OCI-LY1 (cell line): ENCODE results near the gene ARHGEF33.

Source experiments
- H2AFZ ChIP-seq: fragments of 200-600 bp; sonication (generic), shearing (Covaris generic); 2 replicates; pipeline ENCODE4 v1.6.0; 2014; ENCODE audit warnings: antibody characterized with exemption, mild to moderate bottlenecking, low read length
- H3F3A ChIP-seq: fragments of 200-600 bp; sonication (generic), shearing (Covaris generic); 2 replicates; pipeline ENCODE4 v1.6.0; 2014; ENCODE audit warnings: mild to moderate bottlenecking, antibody characterized with exemption, low read length, moderate library complexity; ENCODE audit not compliant: insufficient read depth
- H3K27ac ChIP-seq: fragments of 200-600 bp; sonication (generic); 2 replicates; pipeline ENCODE4 v1.5.1; 2014; ENCODE audit warnings: low read length, mixed run types, mild to moderate bottlenecking, low read depth; ENCODE audit not compliant: poor library complexity, severe bottlenecking
- H3K27me3 ChIP-seq: fragments of 200-600 bp; sonication (generic); 2 replicates; pipeline ENCODE4 v1.6.0; 2014; ENCODE audit warnings: antibody characterized with exemption, mild to moderate bottlenecking, low read length, moderate library complexity; ENCODE audit not compliant: insufficient read depth
- H3K36me3 ChIP-seq: fragments of 200-600 bp; sonication (generic); 2 replicates; pipeline ENCODE4 v1.6.1; 2014; ENCODE audit warnings: mild to moderate bottlenecking, antibody characterized with exemption, low read length, moderate library complexity, mixed read lengths; ENCODE audit not compliant: insufficient read depth
- H3K4me1 ChIP-seq: fragments of 200-600 bp; sonication (generic); 2 replicates; pipeline ENCODE4 v1.5.1; 2014; ENCODE audit warnings: mild to moderate bottlenecking, low read length, moderate library complexity; ENCODE audit not compliant: insufficient read depth, severe bottlenecking
- H3K4me2 ChIP-seq: fragments of 200-600 bp; sonication (generic), shearing (Covaris generic); 2 replicates; pipeline ENCODE4 v1.6.1; 2014; ENCODE audit warnings: low read length
- H3K4me3 ChIP-seq: fragments of 200-600 bp; sonication (generic); 2 replicates; pipeline ENCODE4 v1.5.1; 2014; ENCODE audit warnings: low read length, low read depth, mild to moderate bottlenecking, mixed read lengths; ENCODE audit not compliant: poor library complexity, severe bottlenecking
- H3K79me2 ChIP-seq: fragments of 200-600 bp; shearing (Covaris generic); 2 replicates; pipeline ENCODE4 v1.6.1; 2016; ENCODE audit warnings: mixed run types, low read length, mixed read lengths; ENCODE audit not compliant: insufficient read depth
- H3K9ac ChIP-seq: fragments of 200-600 bp; sonication (generic), shearing (Covaris generic); 2 replicates; pipeline ENCODE4 v1.6.1; 2014; ENCODE audit warnings: mild to moderate bottlenecking, low read length, mixed read lengths
- H3K9me2 ChIP-seq: fragments of 200-600 bp; sonication (generic), shearing (Covaris generic); 2 replicates; pipeline ENCODE4 v1.6.1; 2014; ENCODE audit warnings: low read depth, mild to moderate bottlenecking, low read length, mixed read lengths
- H3K9me3 ChIP-seq: fragments of 200-600 bp; shearing (Covaris generic); 2 replicates; pipeline ENCODE4 v1.6.1; 2014; ENCODE audit warnings: low read length, mixed read lengths
- H4K20me1 ChIP-seq: fragments of 200-600 bp; sonication (generic), shearing (Covaris generic); 2 replicates; pipeline ENCODE4 v1.6.0; 2016; ENCODE audit warnings: mild to moderate bottlenecking, low read length; ENCODE audit not compliant: insufficient read depth
- EZH2 ChIP-seq: fragments of 200-600 bp; sonication (generic), shearing (Covaris generic); IDR thresholded peaks from 2 replicates; pipeline ENCODE4 v1.8.0; 2017; ENCODE audit warnings: borderline replicate concordance, mixed run types, mild to moderate bottlenecking, antibody characterized with exemption, low read length, moderate library complexity, mixed read lengths
- TF ChIP-seq, protein P1 (sequence below): fragments of 200-600 bp; sonication (generic), shearing (Covaris generic); IDR thresholded peaks from 2 replicates; pipeline ENCODE4 v1.5.1; 2017; ENCODE audit warnings: mild to moderate bottlenecking, antibody characterized with exemption, low read length, moderate library complexity, mixed read lengths

The ARHGEF33 gene

DNA sequence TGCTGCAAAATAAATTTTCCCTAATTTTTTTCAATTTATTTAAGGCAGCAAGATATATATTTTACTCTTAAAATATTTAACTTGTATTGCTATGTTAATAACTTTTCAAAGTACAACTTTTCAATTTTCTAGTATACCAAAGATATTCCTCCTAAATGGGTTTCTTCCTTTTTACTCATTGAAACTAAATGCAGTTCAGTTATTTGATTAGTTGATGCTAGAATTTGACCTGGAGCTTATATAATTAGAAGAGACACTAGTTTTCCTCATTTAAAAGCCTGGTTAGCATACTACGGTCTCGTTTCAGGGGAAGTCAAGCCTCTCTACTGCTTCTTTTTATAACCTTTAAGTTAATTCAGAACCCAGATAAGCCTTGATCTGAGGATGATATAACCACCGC, at the start of gene ARHGEF33:
ARHGEF33 (plus strand) TSS at position 301 of the 400 bp plus-strand sequence. CDS start 29,573 bp downstream, outside the sequence.
- no peak within 1 kb of the TSS for H2AFZ ChIP-seq
- H3K36me3 ChIP-seq = no peaks in the 10 kb centered on the region
- H3K9ac ChIP-seq = no peak within 1 kb of the TSS
- no peaks in the 10 kb centered on the region for H3F3A ChIP-seq
- H3K4me2 ChIP-seq = no peak within 1 kb of the TSS
- no peak within 1 kb of the TSS for H3K4me3 ChIP-seq
- TF ChIP-seq EZH2 = no peak
- TF ChIP-seq, protein P1, sequence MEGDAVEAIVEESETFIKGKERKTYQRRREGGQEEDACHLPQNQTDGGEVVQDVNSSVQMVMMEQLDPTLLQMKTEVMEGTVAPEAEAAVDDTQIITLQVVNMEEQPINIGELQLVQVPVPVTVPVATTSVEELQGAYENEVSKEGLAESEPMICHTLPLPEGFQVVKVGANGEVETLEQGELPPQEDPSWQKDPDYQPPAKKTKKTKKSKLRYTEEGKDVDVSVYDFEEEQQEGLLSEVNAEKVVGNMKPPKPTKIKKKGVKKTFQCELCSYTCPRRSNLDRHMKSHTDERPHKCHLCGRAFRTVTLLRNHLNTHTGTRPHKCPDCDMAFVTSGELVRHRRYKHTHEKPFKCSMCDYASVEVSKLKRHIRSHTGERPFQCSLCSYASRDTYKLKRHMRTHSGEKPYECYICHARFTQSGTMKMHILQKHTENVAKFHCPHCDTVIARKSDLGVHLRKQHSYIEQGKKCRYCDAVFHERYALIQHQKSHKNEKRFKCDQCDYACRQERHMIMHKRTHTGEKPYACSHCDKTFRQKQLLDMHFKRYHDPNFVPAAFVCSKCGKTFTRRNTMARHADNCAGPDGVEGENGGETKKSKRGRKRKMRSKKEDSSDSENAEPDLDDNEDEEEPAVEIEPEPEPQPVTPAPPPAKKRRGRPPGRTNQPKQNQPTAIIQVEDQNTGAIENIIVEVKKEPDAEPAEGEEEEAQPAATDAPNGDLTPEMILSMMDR = no peak
- H3K9me3 ChIP-seq = no peaks in the 10 kb centered on the region
- no peaks in the 10 kb centered on the region for H3K4me1 ChIP-seq
- H3K79me2 ChIP-seq = no peaks in the 10 kb centered on the region
- no peaks in the 10 kb centered on the region for H3K27me3 ChIP-seq
- no peak within 1 kb of the TSS for H3K27ac ChIP-seq
- no peaks in the 10 kb centered on the region for H4K20me1 ChIP-seq
- H3K9me2 ChIP-seq = peaks cover 4% of the 10 kb centered on the region; the same call in 1 of the 2 replicates

DNA sequence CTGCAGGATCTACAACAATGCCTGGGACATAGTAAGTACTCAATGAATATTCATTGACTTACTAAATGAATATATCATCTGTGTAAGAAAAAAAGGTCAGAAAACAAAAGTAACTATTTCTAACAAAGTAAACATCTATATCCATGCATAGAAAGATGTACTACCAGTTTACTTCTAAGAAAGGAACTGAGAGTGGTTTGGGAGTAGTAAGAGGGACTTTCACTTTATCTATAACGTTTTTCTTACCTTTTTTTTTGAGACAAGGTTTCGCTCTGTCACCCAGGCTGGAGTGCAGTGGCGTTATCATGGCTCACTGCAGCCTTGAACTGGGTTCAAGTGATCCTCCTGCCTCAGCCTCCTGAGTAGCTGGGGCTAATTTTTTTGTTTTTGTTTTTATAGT, 39.6 kb upstream of the ARHGEF33 start:
- no peak overlapping the region for H3K27ac ChIP-seq
- no peak overlapping the region for H3K9ac ChIP-seq
- H3K4me1 ChIP-seq = no peaks in the 10 kb centered on the region
- no peaks in the 10 kb centered on the region for H3K79me2 ChIP-seq
- H4K20me1 ChIP-seq = no peaks in the 10 kb centered on the region
- no peaks in the 10 kb centered on the region for H3K9me2 ChIP-seq
- H3F3A ChIP-seq = no peaks in the 10 kb centered on the region; the same call in 1 of the 2 replicates
- H3K36me3 ChIP-seq = peaks cover 19% of the 10 kb centered on the region; the same call in 1 of the 2 replicates
- H3K27me3 ChIP-seq = no peaks in the 10 kb centered on the region
- no peaks in the 10 kb centered on the region for H3K9me3 ChIP-seq
- no peak overlapping the region for H3K4me3 ChIP-seq
- no peak overlapping the region for H3K4me2 ChIP-seq
- TF ChIP-seq EZH2 = no peak
- TF ChIP-seq, protein P1 = no peak
- H2AFZ ChIP-seq = no peak overlapping the region

DNA sequence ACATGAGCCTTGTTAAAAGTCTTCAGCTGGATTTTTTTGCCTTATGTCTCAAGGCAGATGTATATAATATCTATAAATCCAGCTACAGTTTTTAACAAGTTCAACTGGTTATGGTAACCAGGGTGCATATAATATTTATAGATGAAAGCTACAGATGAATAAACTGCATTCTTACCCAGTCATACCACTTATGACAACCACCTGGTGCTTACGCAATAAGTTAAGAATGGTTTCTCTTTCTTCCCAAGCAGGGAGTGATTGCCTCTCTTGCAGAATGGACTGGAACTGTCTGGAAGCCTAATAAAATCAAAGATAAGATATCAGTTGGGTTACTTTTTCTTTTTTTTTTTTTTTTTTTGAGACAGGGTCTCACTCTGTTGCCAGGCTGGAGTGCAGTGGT, 33.5 kb upstream of the ARHGEF33 start:
- H3K27me3 ChIP-seq = no peaks in the 10 kb centered on the region

More for the DNA sequence above, 33.5 kb upstream of the ARHGEF33 start:
- no peak overlapping the region for H3K9ac ChIP-seq
- H3F3A ChIP-seq = no peaks in the 10 kb centered on the region
- no peak for TF ChIP-seq EZH2
- TF ChIP-seq, protein P1 = no peak
- no peaks in the 10 kb centered on the region for H3K4me1 ChIP-seq
- no peaks in the 10 kb centered on the region for H3K9me3 ChIP-seq
- no peak overlapping the region for H3K27ac ChIP-seq
- H2AFZ ChIP-seq = no peak overlapping the region
- no peaks in the 10 kb centered on the region for H3K79me2 ChIP-seq
- H3K9me2 ChIP-seq = no peaks in the 10 kb centered on the region
- no peak overlapping the region for H3K4me2 ChIP-seq
- no peak overlapping the region for H3K4me3 ChIP-seq
- peaks cover 63% of the 10 kb centered on the region for H3K36me3 ChIP-seq
- no peaks in the 10 kb centered on the region for H4K20me1 ChIP-seq
